HepG2 (cell line): ENCODE measurements around the gene AURKA. TPM values are rescaled to one million over a fixed set of nuclear protein-coding genes. Genes with fewer than 3 reads are reported as not detected.

Source experiments
- ATM ChIP-seq: fragments of 450-650 bp; IDR thresholded peaks from 2 replicates; pipeline ENCODE4 v1.7.1; 2017; ENCODE audit warnings: mild to moderate bottlenecking, borderline replicate concordance
- BORCS8-MEF2B ChIP-seq: sonication (generic); formaldehyde crosslinking; IDR thresholded peaks from 2 replicates; pipeline ENCODE4 v1.8.0; 2022; ENCODE audit warnings: mild to moderate bottlenecking, missing genetic modification reagents
- CHD2 ChIP-seq: IDR thresholded peaks from 2 replicates; pipeline ENCODE4 v1.6.1; 2011; ENCODE audit warnings: low read depth, low read length, improper control_type of control experiment
- CREM ChIP-seq, 2 experiments: sonication (generic) in 1 of 2; formaldehyde crosslinking in 1 of 2; IDR thresholded peaks; 2 replicates each; pipeline versions ENCODE4 v1.4.0 to v1.6.1; 2016 to 2020; ENCODE audit warnings: antibody characterized with exemption in 1 of 2, mild to moderate bottlenecking in 1 of 2, missing genetic modification reagents in 1 of 2
- ELF4 ChIP-seq: sonication (generic); formaldehyde crosslinking; IDR thresholded peaks from 2 replicates; pipeline ENCODE4 v1.5.0; 2020; ENCODE audit warnings: missing genetic modification reagents, mild to moderate bottlenecking, moderate library complexity, borderline replicate concordance
- ETV5 ChIP-seq: IDR thresholded peaks from 2 replicates; pipeline ENCODE4 v1.6.1; 2018; ENCODE audit warnings: missing biosample characterization, missing genetic modification reagents, inconsistent platforms, borderline replicate concordance
- HNRNPLL ChIP-seq: fragments of 200-400 bp; formaldehyde crosslinking; IDR thresholded peaks from 2 replicates; pipeline ENCODE4 v1.6.1; 2017; ENCODE audit warnings: mild to moderate bottlenecking, low read depth, low read length; ENCODE audit not compliant: poor library complexity, severe bottlenecking
- MTA3 ChIP-seq: sonication (generic); formaldehyde crosslinking; IDR thresholded peaks from 2 replicates; pipeline ENCODE4 v1.4.0; 2020; ENCODE audit warnings: missing genetic modification reagents
- POGZ ChIP-seq: sonication (generic); formaldehyde crosslinking; IDR thresholded peaks from 2 replicates; pipeline ENCODE4 v1.4.0; 2020; ENCODE audit warnings: mild to moderate bottlenecking, missing genetic modification reagents
- PPARG ChIP-seq: conservative IDR thresholded peaks from 2 replicates; pipeline ENCODE4 v1.6.1; 2016; ENCODE audit warnings: missing biosample characterization, missing genetic modification reagents
- RXRA ChIP-seq: sonication (generic); formaldehyde crosslinking; IDR thresholded peaks from 2 replicates; pipeline ENCODE4 v1.5.1; 2020; ENCODE audit warnings: missing genetic modification reagents
- SKI ChIP-seq: fragments of 450-650 bp; IDR thresholded peaks from one replicate; pipeline ENCODE4 v1.6.1; 2018; ENCODE audit warnings: mild to moderate bottlenecking; ENCODE audit not compliant: partially characterized antibody
- SOX13 ChIP-seq, 3 experiments: fragments of 450-650 bp in 1 of 3; sonication (generic) in 1 of 3; formaldehyde crosslinking in 1 of 3; IDR thresholded peaks in 2 of 3; conservative IDR thresholded peaks in 1 of 3; 2 replicates each; pipeline versions ENCODE4 v1.5.0 to v1.6.1; 2016 to 2020; ENCODE audit warnings: antibody characterized with exemption in 1 of 3, mild to moderate bottlenecking in 1 of 3, missing compliant biosample characterization in 1 of 3, missing genetic modification reagents in 1 of 3, moderate library complexity in 1 of 3
- TRIM22 ChIP-seq: fragments of 450-650 bp; IDR thresholded peaks from 2 replicates; pipeline ENCODE4 v1.6.1; 2017
- XBP1 ChIP-seq: sonication (generic); formaldehyde crosslinking; IDR thresholded peaks from 2 replicates; pipeline ENCODE4 v1.5.0; 2020; ENCODE audit warnings: missing genetic modification reagents
- ZMYM4 ChIP-seq: sonication (generic); formaldehyde crosslinking; IDR thresholded peaks from 2 replicates; pipeline ENCODE4 v1.8.1; 2023; ENCODE audit warnings: mild to moderate bottlenecking, missing genetic modification reagents
- ZNF44 ChIP-seq: sonication (generic); formaldehyde crosslinking; IDR thresholded peaks from 2 replicates; pipeline ENCODE4 v1.5.1; 2020; ENCODE audit warnings: mild to moderate bottlenecking, missing genetic modification reagents
- ZNF574 ChIP-seq: sonication (generic); formaldehyde crosslinking; IDR thresholded peaks from 2 replicates; pipeline ENCODE4 v1.4.0; 2020; ENCODE audit warnings: missing genetic modification reagents
- ZNF615 ChIP-seq: sonication (generic); formaldehyde crosslinking; IDR thresholded peaks from 2 replicates; pipeline ENCODE4 v1.5.0; 2020; ENCODE audit warnings: mild to moderate bottlenecking, missing genetic modification reagents, borderline replicate concordance
- ZNF720 ChIP-seq: sonication (generic); formaldehyde crosslinking; IDR thresholded peaks from 2 replicates; pipeline ENCODE4 v1.4.0; 2020; ENCODE audit warnings: missing genetic modification reagents
- ZNF749 ChIP-seq: sonication (generic); formaldehyde crosslinking; IDR thresholded peaks from 2 replicates; pipeline ENCODE4 v1.8.0; 2022; ENCODE audit warnings: mild to moderate bottlenecking, missing genetic modification reagents, moderate library complexity, borderline replicate concordance
- ZNF790 ChIP-seq: sonication (generic); formaldehyde crosslinking; IDR thresholded peaks from 2 replicates; pipeline ENCODE4 v1.8.0; 2022; ENCODE audit warnings: missing genetic modification reagents, mild to moderate bottlenecking, borderline replicate concordance
- polyA plus RNA-seq, 8 experiments: library from polyadenylated mRNA; depleted of rRNA in 3 of 8; stranded (reverse) in 7 of 8; unstranded in 1 of 8; fragments of >200 nt; fragmentation: Illumina TruSeq in 4 of 8; extraction: Trizol in 4 of 8; gene quantifications; 2 replicates each; pipeline versions ENCODE4 v1.2.1 to v1.2.3, GENCODE V29; 2011 to 2016; ENCODE audit warnings: low read depth in 4 of 8, missing spikeins in 1 of 8, mixed read lengths in 1 of 8; ENCODE audit not compliant: insufficient read depth in 1 of 8
- total RNA-seq, 5 experiments: library from RNA; depleted of rRNA; stranded (reverse); fragments of >200 nt; fragmentation: Illumina TruSeq; extraction: Trizol; gene quantifications; 2 replicates each; pipeline ENCODE4 v1.2.3, GENCODE V29; 2016; ENCODE audit warnings: low read depth in 1 of 5
- TF ChIP-seq, protein P1 (sequence below): sonication (generic); formaldehyde crosslinking; IDR thresholded peaks from 2 replicates; pipeline ENCODE4 v1.4.0; 2020; ENCODE audit warnings: mild to moderate bottlenecking, missing genetic modification reagents

AURKA gene
- total and polyA plus RNA-seq, 2 of the 13 experiments (the other 11 are each of a cell fraction or from before 2014, with no cell fraction given), result 96.4 to 224 TPM

GRCh38 chr20:56360133-56360907 lies 31.7 kb downstream of the AURKA start (continued):
- TF ChIP-seq PPARG (CRISPR knock-in tag), result peak; percentile 41; the same call in 1 of the 2 replicates
- no peak for TF ChIP-seq ELF4 (CRISPR knock-in tag)
- TF ChIP-seq ZNF790 (CRISPR knock-in tag), result 0 out of 2 replicates have a peak, but pooled peaks have one; percentile 10
- TF ChIP-seq ZNF720, result no peak
- TF ChIP-seq SKI, result peak; percentile 52
- TF ChIP-seq BORCS8-MEF2B (CRISPR knock-in tag), result 0 out of 2 replicates have a peak, but pooled peaks have one; percentile 1
- no peak for TF ChIP-seq CHD2
- TF ChIP-seq SOX13 (IDR thresholded peaks at IDR 0.05), result no peak
- TF ChIP-seq SOX13 (CRISPR knock-in tag; conservative IDR thresholded peaks at IDR 0.05 in 1 of 2, IDR thresholded peaks at IDR 0.05 in 1 of 2), result peak in 1 of 2 experiments; percentile 40; a peak in 1 of 4 replicates
- TF ChIP-seq MTA3, result no peak
- peak; percentile 70 for TF ChIP-seq ZMYM4 (CRISPR knock-in tag)
- TF ChIP-seq CREM (IDR thresholded peaks at IDR 0.05), result 0 out of 2 replicates have a peak, but pooled peaks have one; percentile 8
- TF ChIP-seq CREM (CRISPR knock-in tag; IDR thresholded peaks at IDR 0.05), result no peak
- no peak for TF ChIP-seq ETV5
- no peak for TF ChIP-seq ZNF615 (CRISPR knock-in tag)
- TF ChIP-seq ZNF574 (CRISPR knock-in tag), result no peak; the same call in none of the 2 replicates
- TF ChIP-seq XBP1 (CRISPR knock-in tag), result no peak
- TF ChIP-seq HNRNPLL, result no peak
- no peak for TF ChIP-seq ZNF749 (CRISPR knock-in tag)
- TF ChIP-seq, protein P1, sequence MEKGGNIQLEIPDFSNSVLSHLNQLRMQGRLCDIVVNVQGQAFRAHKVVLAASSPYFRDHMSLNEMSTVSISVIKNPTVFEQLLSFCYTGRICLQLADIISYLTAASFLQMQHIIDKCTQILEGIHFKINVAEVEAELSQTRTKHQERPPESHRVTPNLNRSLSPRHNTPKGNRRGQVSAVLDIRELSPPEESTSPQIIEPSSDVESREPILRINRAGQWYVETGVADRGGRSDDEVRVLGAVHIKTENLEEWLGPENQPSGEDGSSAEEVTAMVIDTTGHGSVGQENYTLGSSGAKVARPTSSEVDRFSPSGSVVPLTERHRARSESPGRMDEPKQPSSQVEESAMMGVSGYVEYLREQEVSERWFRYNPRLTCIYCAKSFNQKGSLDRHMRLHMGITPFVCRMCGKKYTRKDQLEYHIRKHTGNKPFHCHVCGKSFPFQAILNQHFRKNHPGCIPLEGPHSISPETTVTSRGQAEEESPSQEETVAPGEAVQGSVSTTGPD (CRISPR knock-in tag), result no peak
- TF ChIP-seq POGZ (CRISPR knock-in tag), result no peak
- no peak for TF ChIP-seq ZNF44 (CRISPR knock-in tag)
- peak; percentile 79; the same call in 1 of the 2 replicates for TF ChIP-seq RXRA (CRISPR knock-in tag)
- TF ChIP-seq ATM, result no peak
- TF ChIP-seq TRIM22, result no peak
